A549 (cell line): ENCODE results near the gene FLNB.

Experiments used
- EHMT2 ChIP-seq: fragments of 200-600 bp; sonication (generic); IDR thresholded peaks from 2 replicates; pipeline ENCODE4 v1.6.1; 2016; ENCODE audit warnings: antibody characterized with exemption, low read depth, mild to moderate bottlenecking, moderate library complexity
- ESRRA ChIP-seq: fragments of 150-350 bp; IDR thresholded peaks from 2 replicates; pipeline ENCODE4 v1.6.1; 2014; ENCODE audit warnings: mild to moderate bottlenecking, low read length, borderline replicate concordance
- JUN ChIP-seq, 2 experiments: fragments of >200 bp; sonication (Bioruptor Twin); formaldehyde crosslinking; IDR thresholded peaks; 2 replicates in 1 of 2; 3 replicates in 1 of 2; pipeline ENCODE4 v1.6.1; 2016 to 2017
- KDM1A ChIP-seq: fragments of 200-600 bp; sonication (generic); IDR thresholded peaks from 2 replicates; pipeline ENCODE4 v1.6.1; 2016; ENCODE audit warnings: low read depth, mild to moderate bottlenecking
- SMC3 ChIP-seq: fragments of >200 bp; sonication (Bioruptor Twin); formaldehyde crosslinking; IDR thresholded peaks from 3 replicates; pipeline ENCODE4 v1.6.1; 2018; ENCODE audit warnings: inconsistent platforms
- TF ChIP-seq, protein P1 (sequence below): fragments of >200 bp; sonication (Bioruptor Twin); formaldehyde crosslinking; IDR thresholded peaks from 3 replicates; pipeline ENCODE4 v1.5.1; 2016

DNA sequence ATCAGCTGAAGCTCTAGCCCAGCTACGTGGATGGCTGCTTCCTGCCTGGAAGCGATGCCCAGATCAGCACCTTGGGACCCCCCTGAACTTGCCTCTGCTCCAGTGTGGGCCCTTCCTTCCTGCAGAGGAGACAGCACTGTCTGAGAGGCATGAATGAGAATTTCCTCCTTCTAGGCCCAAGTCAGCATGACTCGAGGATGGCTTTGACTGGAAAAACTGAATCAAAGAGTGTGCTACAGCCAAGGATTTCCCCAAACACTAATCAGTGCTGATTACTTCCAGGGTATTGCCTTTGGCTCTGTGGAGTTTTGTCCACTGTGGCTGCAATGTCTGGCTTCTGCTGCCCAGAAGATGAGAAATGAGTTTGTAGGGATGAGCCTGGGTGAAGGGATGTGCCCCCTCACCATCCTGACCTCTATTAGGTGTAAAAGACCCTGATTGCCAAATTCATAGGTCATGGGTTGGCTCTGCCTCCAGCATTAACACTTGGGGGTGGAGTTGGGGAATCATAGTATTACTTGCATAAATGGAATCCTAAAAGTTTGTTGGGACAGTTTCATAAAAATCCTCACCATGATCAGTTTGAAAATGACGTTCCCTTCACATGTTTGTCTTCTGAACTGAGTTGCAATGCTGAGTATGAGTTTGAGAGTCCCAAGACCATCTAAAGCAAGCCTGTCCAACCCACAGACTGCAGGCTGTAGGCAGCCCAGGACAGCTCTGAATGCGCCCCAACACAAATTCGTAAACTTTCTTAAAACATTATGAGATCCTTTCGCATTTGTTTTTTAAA, 36.7 kb downstream of the FLNB start:
- TF ChIP-seq EHMT2 (no peak), SMC3 (no peak), JUN (IDR thresholded peaks at IDR 0.05) (no peak), KDM1A (no peak), ESRRA (no peak)
- TF ChIP-seq, protein P1, sequence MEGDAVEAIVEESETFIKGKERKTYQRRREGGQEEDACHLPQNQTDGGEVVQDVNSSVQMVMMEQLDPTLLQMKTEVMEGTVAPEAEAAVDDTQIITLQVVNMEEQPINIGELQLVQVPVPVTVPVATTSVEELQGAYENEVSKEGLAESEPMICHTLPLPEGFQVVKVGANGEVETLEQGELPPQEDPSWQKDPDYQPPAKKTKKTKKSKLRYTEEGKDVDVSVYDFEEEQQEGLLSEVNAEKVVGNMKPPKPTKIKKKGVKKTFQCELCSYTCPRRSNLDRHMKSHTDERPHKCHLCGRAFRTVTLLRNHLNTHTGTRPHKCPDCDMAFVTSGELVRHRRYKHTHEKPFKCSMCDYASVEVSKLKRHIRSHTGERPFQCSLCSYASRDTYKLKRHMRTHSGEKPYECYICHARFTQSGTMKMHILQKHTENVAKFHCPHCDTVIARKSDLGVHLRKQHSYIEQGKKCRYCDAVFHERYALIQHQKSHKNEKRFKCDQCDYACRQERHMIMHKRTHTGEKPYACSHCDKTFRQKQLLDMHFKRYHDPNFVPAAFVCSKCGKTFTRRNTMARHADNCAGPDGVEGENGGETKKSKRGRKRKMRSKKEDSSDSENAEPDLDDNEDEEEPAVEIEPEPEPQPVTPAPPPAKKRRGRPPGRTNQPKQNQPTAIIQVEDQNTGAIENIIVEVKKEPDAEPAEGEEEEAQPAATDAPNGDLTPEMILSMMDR = no peak
